ENCODE results near the gene NES. TPM values are rescaled to one million over a fixed set of nuclear protein-coding genes. Genes with fewer than 3 reads are reported as not detected.

The NES gene
- polyA plus RNA-seq, 1 of the 3 experiments (the other 2 are of a cell fraction): 15.8 TPM

GRCh38 chr1:156689035-156689952, 12.1 kb upstream of the NES start:
- peak overlapping the region; percentile 39 to 51 for H3K4me3 ChIP-seq (ENCODE audit: low read depth in 2 of 2, low read length in 1 of 2)
- POLR2A ChIA-PET: interaction anchor here (0.9 to 4.3 kb wide), 16 partner anchors 10 to 168 kb away, joined by 3 to 57 read pairs (median 6); partner anchors contain the start of genes CRABP2, ISG20L2, METTL25B and MRPL24
- DNase-seq: peak; percentile 85
- TF ChIP-seq GABPA (IDR thresholded peaks at IDR 0.05; ENCODE audit: low read depth) (no peak), ZBTB33 (IDR thresholded peaks at IDR 0.05; ENCODE audit: borderline replicate concordance, low read depth) (no peak), ELF1 (IDR thresholded peaks at IDR 0.05) (no peak), FOXJ3 (CRISPR knock-in tag; IDR thresholded peaks at IDR 0.05) (no peak), FOXM1 (IDR thresholded peaks at IDR 0.05; ENCODE audit: low read depth) (no peak), IRF3 (IDR thresholded peaks at IDR 0.05; ENCODE audit: low read depth, low read length) (no peak), GATA2 (CRISPR knock-in tag; IDR thresholded peaks at IDR 0.05) (no peak), RCOR1 (IDR thresholded peaks at IDR 0.05; ENCODE audit: low read length) (no peak), SMC3 (IDR thresholded peaks at IDR 0.05; ENCODE audit: low read depth, low read length) (peak; percentile 98), EP300 (IDR thresholded peaks at IDR 0.05; ENCODE audit: borderline replicate concordance in 1 of 2, low read depth in 1 of 2, low read length in 1 of 2) (no peak), RXRA (IDR thresholded peaks at IDR 0.05; ENCODE audit: borderline replicate concordance, low read depth) (no peak), TEAD4 (IDR thresholded peaks at IDR 0.05; ENCODE audit: borderline replicate concordance, insufficient read depth) (no peak), NFIC (IDR thresholded peaks at IDR 0.05; ENCODE audit: borderline replicate concordance) (no peak), POLR2AphosphoS5 (IDR thresholded peaks at IDR 0.05; ENCODE audit: low read depth, low read length) (no peak), SIN3A (IDR thresholded peaks at IDR 0.05; ENCODE audit: borderline replicate concordance, low read depth, low read length) (peak; percentile 19; the same call in 1 of the 2 replicates), RFX5 (IDR thresholded peaks at IDR 0.05; ENCODE audit: low read length) (0 out of 2 replicates have a peak, but pooled peaks have one; percentile 9), EZH2phosphoT487 (IDR thresholded peaks at IDR 0.05; ENCODE audit: borderline replicate concordance, low read depth) (no peak), FOSL2 (IDR thresholded peaks at IDR 0.05; ENCODE audit: borderline replicate concordance, low read depth) (no peak), NRF1 (IDR thresholded peaks at IDR 0.05; ENCODE audit: low read depth, low read length) (no peak), TCF12 (IDR thresholded peaks at IDR 0.05) (peak; percentile 7; the same call in 1 of the 2 replicates), YY1 (IDR thresholded peaks at IDR 0.05; ENCODE audit: low read depth) (no peak), CHD2 (IDR thresholded peaks at IDR 0.05; ENCODE audit: low read length, partially characterized antibody) (no peak), USF1 (IDR thresholded peaks at IDR 0.05; ENCODE audit: borderline replicate concordance, low read depth) (no peak), JUND (IDR thresholded peaks at IDR 0.05) (no peak), USF2 (IDR thresholded peaks at IDR 0.05; ENCODE audit: borderline replicate concordance, low read depth, low read length) (no peak), MAX (IDR thresholded peaks at IDR 0.05; ENCODE audit: low read depth) (no peak), TAF1 (IDR thresholded peaks at IDR 0.05; ENCODE audit: borderline replicate concordance, low read depth, low read length) (no peak), MXI1 (IDR thresholded peaks at IDR 0.05; ENCODE audit: low read depth, low read length) (peak; percentile 50; the same call in 1 of the 2 replicates), MEF2A (IDR thresholded peaks at IDR 0.05; ENCODE audit: borderline replicate concordance, low read depth) (no peak)

More at GRCh38 chr1:156689035-156689952, 12.1 kb upstream of the NES start:
- WGBS (ENCODE audit: low lambda C conversion rate): 3% methylated on average over 15 of the region's 23 CpGs
- Histone ChIP-seq H3K4me1 (ENCODE audit: control insufficient read depth in 1 of 2, insufficient read depth in 2 of 2, low read depth in 1 of 2, low read length in 1 of 2) (peaks cover 13 to 52% of the 10 kb centered on the region in 2 experiments; a peak in 3 of 4 replicates), H3K27me3 (ENCODE audit: insufficient read depth) (no peaks in the 10 kb centered on the region), H3K79me2 (ENCODE audit: insufficient read depth) (no peaks in the 10 kb centered on the region), H3F3A (replicated peaks; ENCODE audit: insufficient read depth) (peaks cover 8% of the 10 kb centered on the region), H3K9me2 (no peaks in the 10 kb centered on the region), H4K20me1 (ENCODE audit: insufficient read depth) (no peaks in the 10 kb centered on the region), H3K27ac (ENCODE audit: low read depth in 2 of 2, low read length in 1 of 2) (peak overlapping the region in 1 of 2 experiments; percentile 86; a peak in 2 of 4 replicates), H3K9me3 (no peaks in the 10 kb centered on the region), H3K9ac (peak overlapping the region; percentile 20; the same call in 1 of the 2 replicates), H3K36me3 (replicated peaks in 1 of 2; ENCODE audit: control insufficient read depth in 1 of 2, insufficient read depth in 2 of 2, low read length in 1 of 2) (no peaks in the 10 kb centered on the region), H3K4me2 (peak overlapping the region; percentile 82), H2AFZ (ENCODE audit: low read depth) (peak overlapping the region; percentile 92)
- CTCF ChIA-PET: interaction anchor here (0.6 to 45.5 kb wide), 71 partner anchors 10 to 318 kb away, joined by 3 to 2702 read pairs (median 7); partner anchors contain the start of genes BCAN, CRABP2, HDGF and INSRR

All from SK-N-SH (cell line).